Vagina (tissue), 2 donors: ENCODE measurements around the gene RPS19BP1.

ENCODE experiments used
- POLR2A ChIP-seq, 2 donors: fragments of 450-650 bp; IDR thresholded peaks; one replicate each; pipeline ENCODE4 v1.6.1; 2017; ENCODE audit warnings: antibody characterized with exemption in 2 of 2, mild to moderate bottlenecking in 2 of 2, moderate library complexity in 2 of 2
- TF ChIP-seq, protein P1 (sequence below), 3 experiments: fragments of 450-650 bp in 2 of 3; fragments of 200-600 bp in 1 of 3; sonication (generic) in 1 of 3; IDR thresholded peaks; one replicate each; pipeline ENCODE4 v1.5.1; 2017 to 2019; ENCODE audit warnings: antibody characterized with exemption in 3 of 3, mild to moderate bottlenecking in 2 of 3, moderate library complexity in 2 of 3

DNA sequence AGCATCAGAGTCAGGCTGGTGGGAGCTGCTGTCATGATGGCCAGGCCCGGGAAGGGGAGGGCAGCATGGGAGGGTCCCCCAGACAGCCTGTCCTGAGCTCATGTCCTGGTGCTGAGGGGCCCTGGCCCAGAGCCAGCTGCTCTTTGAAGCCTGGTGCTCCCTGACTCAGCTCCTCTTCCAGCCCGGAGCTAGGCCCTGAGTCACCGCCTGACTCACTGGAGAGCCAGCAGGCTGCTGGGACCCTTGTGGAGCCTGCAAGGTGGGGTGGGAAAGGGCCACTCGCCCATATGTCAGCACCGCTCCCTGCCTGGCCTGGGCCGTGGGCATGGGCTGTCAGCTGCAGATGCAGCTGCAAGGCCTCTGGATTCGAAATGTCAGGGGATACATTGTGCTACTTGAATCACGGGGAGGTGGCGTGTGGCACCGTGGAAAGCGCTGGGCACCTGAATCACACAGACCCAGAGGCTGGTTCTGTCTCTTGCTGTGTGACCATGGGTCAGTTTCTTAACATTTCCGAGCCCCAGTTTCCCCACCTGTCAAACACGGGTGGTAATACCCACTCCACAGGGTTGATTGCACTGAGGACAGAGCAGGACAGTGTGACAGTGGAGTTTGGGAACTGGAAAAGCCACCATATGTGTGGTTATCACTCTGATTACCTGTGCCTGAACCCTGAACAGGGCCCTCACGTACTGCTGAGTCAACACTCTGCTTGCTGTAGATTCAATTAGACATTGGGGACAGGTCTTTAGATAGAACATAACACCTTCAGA, 42.4 kb upstream of the RPS19BP1 start:
- TF ChIP-seq, protein P1, sequence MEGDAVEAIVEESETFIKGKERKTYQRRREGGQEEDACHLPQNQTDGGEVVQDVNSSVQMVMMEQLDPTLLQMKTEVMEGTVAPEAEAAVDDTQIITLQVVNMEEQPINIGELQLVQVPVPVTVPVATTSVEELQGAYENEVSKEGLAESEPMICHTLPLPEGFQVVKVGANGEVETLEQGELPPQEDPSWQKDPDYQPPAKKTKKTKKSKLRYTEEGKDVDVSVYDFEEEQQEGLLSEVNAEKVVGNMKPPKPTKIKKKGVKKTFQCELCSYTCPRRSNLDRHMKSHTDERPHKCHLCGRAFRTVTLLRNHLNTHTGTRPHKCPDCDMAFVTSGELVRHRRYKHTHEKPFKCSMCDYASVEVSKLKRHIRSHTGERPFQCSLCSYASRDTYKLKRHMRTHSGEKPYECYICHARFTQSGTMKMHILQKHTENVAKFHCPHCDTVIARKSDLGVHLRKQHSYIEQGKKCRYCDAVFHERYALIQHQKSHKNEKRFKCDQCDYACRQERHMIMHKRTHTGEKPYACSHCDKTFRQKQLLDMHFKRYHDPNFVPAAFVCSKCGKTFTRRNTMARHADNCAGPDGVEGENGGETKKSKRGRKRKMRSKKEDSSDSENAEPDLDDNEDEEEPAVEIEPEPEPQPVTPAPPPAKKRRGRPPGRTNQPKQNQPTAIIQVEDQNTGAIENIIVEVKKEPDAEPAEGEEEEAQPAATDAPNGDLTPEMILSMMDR (IDR thresholded peaks at IDR 0.05): no peak
- TF ChIP-seq POLR2A (IDR thresholded peaks at IDR 0.05): no peak
